ENCODE data around the gene KLHL2.
"Not testable (repeated sequence)": the region's sequence is repeated elsewhere in the genome, so short reads cannot be mapped to it uniquely, and the experiment has no call there.

The KLHL2 gene

GRCh38 chr4:165201806-165202205 lies 5.6 kb upstream of the KLHL2 start:
- no peak for DNase-seq (ENCODE audit: low read depth in 2 of 3, low spot score in 2 of 3)

DNA sequence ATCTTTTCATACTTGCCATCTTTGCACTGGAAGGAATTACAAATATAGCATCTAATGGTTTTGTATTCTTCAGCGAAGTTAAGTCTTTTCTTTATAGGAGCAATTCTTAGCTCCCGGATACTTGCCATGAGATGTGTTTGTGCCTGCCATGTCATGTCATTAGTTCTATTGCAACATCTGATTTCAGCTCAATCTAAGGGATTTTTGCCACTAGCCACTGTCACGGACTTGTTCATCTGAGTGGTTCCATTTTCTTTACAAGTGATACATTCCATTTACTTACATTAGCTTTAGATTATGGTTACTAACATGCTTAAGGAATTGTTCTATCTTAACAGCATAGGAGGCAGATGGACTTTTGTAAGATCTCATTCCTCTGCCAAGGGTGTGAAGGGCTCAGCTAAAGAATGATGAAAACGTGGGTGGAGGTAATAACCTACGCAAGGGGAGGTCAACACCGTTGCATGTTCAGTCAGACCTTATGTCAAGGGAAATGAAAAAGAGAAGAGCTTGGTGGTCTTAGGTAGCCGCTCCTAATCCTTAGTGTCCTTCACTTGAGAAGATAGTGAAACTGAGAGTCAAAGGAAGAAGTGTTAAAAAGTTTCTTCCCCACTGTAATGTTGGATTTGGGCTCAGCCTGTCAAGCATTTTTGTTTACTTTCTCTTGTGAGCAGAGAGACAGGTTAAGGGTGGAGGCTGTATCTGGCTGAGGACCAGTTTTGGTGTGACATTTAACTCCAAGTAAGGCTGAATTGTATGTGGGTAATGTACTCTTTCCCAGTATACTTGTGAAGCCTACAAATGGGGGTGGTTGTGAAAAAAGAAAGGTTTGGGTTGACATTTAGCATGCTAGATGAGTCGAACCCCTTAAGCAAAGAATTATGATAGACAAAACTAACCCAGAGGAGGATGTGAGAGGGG lies 3.6 kb upstream of the KLHL2 start:
- no peak for DNase-seq (ENCODE audit: low read depth in 2 of 3, low spot score in 2 of 3)

DNA sequence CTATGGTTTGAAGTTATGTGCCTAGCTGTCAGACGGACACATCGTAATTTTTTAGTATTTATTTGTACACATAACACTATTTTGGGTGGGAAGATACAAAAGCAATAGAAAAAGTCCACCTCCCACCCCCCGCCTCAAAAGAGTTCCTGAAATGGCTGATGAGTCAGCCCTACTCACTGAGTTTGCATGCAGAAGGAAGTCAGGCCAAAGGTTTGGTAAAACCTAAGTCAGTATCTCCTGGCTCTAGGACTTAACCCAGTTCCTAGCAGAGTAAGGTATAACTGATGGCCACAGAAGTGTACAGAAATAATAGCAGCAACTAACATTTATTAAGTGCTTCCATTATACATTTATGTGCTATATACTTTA lies 2.9 kb upstream of the KLHL2 start:
- no peak for DNase-seq (ENCODE audit: low read depth in 2 of 3, low spot score in 2 of 3)

GRCh38 chr4:165207016-165207430 lies 338 bp upstream of the KLHL2 start:
- peak in 1 of 3 experiments; percentile 19 for DNase-seq (ENCODE audit: low read depth in 2 of 3, low spot score in 2 of 3)

- DNase-seq (ENCODE audit: low read depth in 2 of 3, low spot score in 2 of 3), result no peak
Measured at GRCh38 chr4:165208221-165208652, 876 bp downstream of the KLHL2 start.

GRCh38 chr4:165208741-165209388 lies 1.5 kb downstream of the KLHL2 start:
- no peak for DNase-seq (ENCODE audit: low read depth in 2 of 3, low spot score in 2 of 3)

- no peak for DNase-seq (ENCODE audit: low read depth in 2 of 3, low spot score in 2 of 3)
Measured at GRCh38 chr4:165209796-165210195, 2.4 kb downstream of the KLHL2 start.

- DNase-seq (ENCODE audit: low read depth in 2 of 3, low spot score in 2 of 3), result no peak
Measured at GRCh38 chr4:165210566-165210965, 3.2 kb downstream of the KLHL2 start.

GRCh38 chr4:165212647-165213046 lies 5.3 kb downstream of the KLHL2 start:
- DNase-seq (ENCODE audit: low read depth in 2 of 3, low spot score in 2 of 3), result not testable (repeated sequence)

- not testable (repeated sequence) for DNase-seq (ENCODE audit: low read depth in 2 of 3, low spot score in 2 of 3)
Measured at GRCh38 chr4:165213404-165213803, 6.0 kb downstream of the KLHL2 start.

DNA sequence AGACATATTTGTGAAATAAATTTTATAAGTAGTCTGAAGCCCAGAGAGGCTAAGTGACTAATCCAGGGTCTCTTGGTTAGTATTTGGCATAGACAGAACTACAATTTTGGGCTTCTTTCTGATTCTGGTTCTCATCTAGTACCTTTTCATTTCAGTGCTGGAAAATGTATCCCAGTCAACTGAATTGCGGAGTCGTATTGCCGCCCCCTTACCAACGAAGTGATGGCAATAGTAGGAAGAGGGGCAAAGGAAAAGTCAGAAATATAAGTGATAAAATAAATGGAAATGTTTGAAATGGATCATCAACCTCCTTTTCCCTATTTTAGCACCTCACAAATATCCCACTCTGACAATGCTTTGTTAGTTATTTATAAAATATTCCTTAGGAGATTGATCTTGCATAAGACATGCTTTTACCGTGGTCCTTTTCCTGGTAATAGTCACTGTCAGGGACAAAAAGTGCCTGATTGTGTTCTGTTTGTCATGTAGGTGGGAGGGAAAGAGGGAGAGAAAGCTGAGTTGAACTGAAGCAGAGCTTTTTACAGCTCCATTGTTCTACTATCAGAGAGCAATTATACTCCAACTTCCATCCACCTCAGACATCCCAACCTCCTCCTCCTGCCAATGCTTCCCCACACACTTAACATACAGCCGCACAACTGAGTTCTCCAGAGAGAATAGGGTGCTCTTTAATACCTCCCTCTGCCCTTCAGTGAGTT lies 6.8 kb downstream of the KLHL2 start:
- DNase-seq (ENCODE audit: low read depth in 2 of 3, low spot score in 2 of 3), result not testable (repeated sequence)

- not testable (repeated sequence) for DNase-seq (ENCODE audit: low read depth in 2 of 3, low spot score in 2 of 3)
Measured at GRCh38 chr4:165215034-165215751, 7.8 kb downstream of the KLHL2 start.

GRCh38 chr4:165215761-165216487 lies 8.6 kb downstream of the KLHL2 start:
- not testable (repeated sequence) for DNase-seq (ENCODE audit: low read depth in 2 of 3, low spot score in 2 of 3)

DNA sequence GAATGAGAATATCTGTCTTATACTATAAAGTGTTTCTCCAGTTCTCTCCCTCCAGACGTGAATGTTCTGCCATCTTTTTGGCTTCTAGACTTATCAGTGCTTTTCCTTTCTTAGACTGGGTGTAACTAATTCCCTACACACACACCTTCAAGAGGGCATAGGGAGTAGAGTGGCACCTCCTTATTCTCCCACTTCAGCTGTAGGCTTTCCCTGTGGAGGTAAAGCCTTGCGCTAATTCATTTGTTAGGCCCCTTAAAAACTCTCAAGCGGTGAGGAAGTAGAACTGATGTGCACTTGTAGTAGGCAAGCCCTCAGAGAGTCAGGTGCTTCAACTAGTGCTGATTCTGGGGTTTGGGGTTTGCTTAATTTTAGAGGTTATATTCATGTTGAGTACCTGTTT lies 10.0 kb downstream of the KLHL2 start:
- no peak for DNase-seq (ENCODE audit: low read depth in 2 of 3, low spot score in 2 of 3)

GRCh38 chr4:165221306-165221705 lies 13.9 kb downstream of the KLHL2 start:
- not testable (repeated sequence) for DNase-seq (ENCODE audit: low read depth in 2 of 3, low spot score in 2 of 3)

GRCh38 chr4:165221993-165222650 lies 14.8 kb downstream of the KLHL2 start:
- DNase-seq (ENCODE audit: low read depth in 2 of 3, low spot score in 2 of 3), result not testable (repeated sequence)

DNA sequence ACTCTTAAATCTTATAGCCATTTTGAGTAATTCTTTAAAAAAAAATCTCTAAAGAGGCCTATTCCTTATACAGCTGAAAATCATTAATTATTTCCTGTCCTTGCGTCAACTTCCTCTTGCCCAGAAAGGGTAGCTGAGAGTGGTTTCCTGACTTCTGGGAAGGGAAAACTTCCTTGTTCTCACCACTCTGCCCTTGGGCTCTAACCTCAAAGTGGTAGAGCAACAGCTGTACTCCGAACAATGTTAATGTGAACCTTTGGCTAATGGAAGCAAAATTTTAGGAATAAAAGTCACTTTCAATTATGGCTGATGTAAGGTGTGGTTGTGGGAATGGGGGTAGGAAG lies 15.3 kb downstream of the KLHL2 start:
- DNase-seq (ENCODE audit: low read depth in 2 of 3, low spot score in 2 of 3), result no peak

DNA sequence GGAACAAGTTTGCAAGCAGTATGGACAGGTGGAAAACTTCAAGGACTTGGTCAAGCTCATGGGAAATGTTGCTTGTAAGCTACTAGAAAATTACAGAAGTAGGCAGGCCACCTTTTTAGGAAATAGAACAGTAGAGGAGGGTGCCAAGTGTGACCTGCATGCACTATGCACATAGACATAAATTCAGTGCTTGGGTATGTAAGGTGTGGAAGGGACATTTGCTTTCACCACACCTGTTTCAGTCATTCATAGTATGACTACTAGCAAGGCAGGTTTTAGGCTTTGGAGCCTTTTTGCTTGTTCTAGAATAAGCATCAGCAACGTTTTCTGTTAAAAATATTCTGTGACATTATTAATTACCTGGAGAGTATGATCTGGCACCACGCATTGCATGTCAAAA lies 20.0 kb downstream of the KLHL2 start:
- not testable (repeated sequence) for DNase-seq (ENCODE audit: low read depth in 2 of 3, low spot score in 2 of 3)

DNA sequence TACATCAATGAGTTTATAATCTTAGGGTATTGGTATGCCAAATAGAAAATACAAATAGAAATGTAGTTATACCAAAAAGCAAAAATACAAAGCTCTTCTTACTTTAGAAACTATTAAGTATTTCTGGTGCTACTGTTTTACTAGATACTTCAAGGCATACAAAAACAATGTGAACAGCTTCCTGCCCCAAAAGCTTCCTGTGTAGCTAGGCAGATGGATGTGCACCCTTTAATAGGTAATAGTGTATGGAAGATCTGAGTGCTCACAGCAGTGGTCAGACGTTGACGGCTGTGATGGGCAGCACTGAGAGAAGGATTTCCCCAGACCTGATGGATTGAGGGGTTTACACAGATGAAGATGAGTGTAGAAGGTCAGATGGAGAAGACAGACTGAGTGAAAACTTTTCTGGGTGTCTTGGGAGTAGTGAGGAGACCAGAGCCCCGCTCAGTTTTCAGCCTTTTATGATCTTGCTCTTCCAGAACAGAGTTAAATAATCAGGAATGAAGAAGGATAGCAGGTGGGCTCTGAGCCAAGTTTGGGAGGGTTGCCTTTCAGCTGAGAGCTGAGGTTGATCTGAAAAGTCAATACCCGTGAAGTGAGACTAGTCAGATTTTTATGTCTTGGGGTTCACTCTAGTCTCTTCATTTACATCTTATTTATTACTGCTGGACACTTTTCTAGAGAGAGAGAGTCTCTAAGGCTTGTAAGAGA lies 22.3 kb downstream of the KLHL2 start:
- not testable (repeated sequence) for DNase-seq (ENCODE audit: low read depth in 2 of 3, low spot score in 2 of 3)

All from activated CD8-positive, alpha-beta memory T cell treated with anti-CD3 and anti-CD28 coated beads for 48 hours (primary cell).